Chondrocyte (in vitro differentiated cells): ENCODE measurements around the gene PRDM15. TPM values are rescaled to one million over a fixed set of nuclear protein-coding genes. Genes with fewer than 3 reads are reported as not detected.

Experiments used
- DNase-seq: peaks from one replicate; pipeline ENCODE4 v3.0.0; 2021; ENCODE audit warnings: mixed read lengths, low spot score
- H3K27ac Mint-ChIP-seq: one replicate; pipeline ENCODE4 v1.8.0; 2021; ENCODE audit warnings: mild to moderate bottlenecking, moderate library complexity, mixed read lengths; ENCODE audit not compliant: unreplicated experiment
- H3K27me3 Mint-ChIP-seq: 2 replicates; pipeline ENCODE4 v1.8.0; 2021; ENCODE audit warnings: low read depth, mixed read lengths
- H3K36me3 Mint-ChIP-seq: 2 replicates; pipeline ENCODE4 v1.8.0; 2021; ENCODE audit warnings: low read depth, mixed read lengths
- H3K4me1 Mint-ChIP-seq: 2 replicates; pipeline ENCODE4 v1.8.0; 2021; ENCODE audit warnings: low read depth, mild to moderate bottlenecking, mixed read lengths
- H3K4me3 Mint-ChIP-seq: one replicate; pipeline ENCODE4 v1.8.0; 2021; ENCODE audit warnings: mild to moderate bottlenecking, moderate library complexity, mixed read lengths; ENCODE audit not compliant: unreplicated experiment
- H3K9me3 Mint-ChIP-seq: 2 replicates; pipeline ENCODE4 v1.8.0; 2021; ENCODE audit warnings: low read depth, mixed read lengths
- CTCF ChIP-seq: fragments of 200-600 bp; sonication (generic); IDR thresholded peaks from 2 replicates; pipeline ENCODE4 v1.5.0; 2021; ENCODE audit warnings: antibody characterized with exemption, mild to moderate bottlenecking, moderate library complexity
- total RNA-seq: library from RNA; stranded (reverse); gene quantifications from 3 replicates; pipeline ENCODE4 v1.2.1, GENCODE V29; 2021

PRDM15 gene
- total RNA-seq, 1 donor from 2014 or later = 4.9 TPM

GRCh38 chr21:41764558-41765419, 114.4 kb downstream of the PRDM15 start:
- DNase-seq = peak; percentile 13
- H3K27ac Mint-ChIP-seq = peak overlapping the region; percentile 60
- peak overlapping the region; percentile 71 for H3K4me3 Mint-ChIP-seq
- H3K4me1 Mint-ChIP-seq = peaks cover 86% of the 10 kb centered on the region
- H3K9me3 Mint-ChIP-seq = no peaks in the 10 kb centered on the region
- no peaks in the 10 kb centered on the region for H3K27me3 Mint-ChIP-seq
- TF ChIP-seq CTCF = no peak
- H3K36me3 Mint-ChIP-seq = no peaks in the 10 kb centered on the region

- H3K27me3 Mint-ChIP-seq = no peaks in the 10 kb centered on the region
- no peaks in the 10 kb centered on the region for H3K9me3 Mint-ChIP-seq
- H3K4me1 Mint-ChIP-seq = peaks cover 86% of the 10 kb centered on the region
- peak; percentile 85 for DNase-seq
- peak overlapping the region; percentile 71 for H3K4me3 Mint-ChIP-seq
- no peak overlapping the region for H3K27ac Mint-ChIP-seq
- no peaks in the 10 kb centered on the region for H3K36me3 Mint-ChIP-seq
- no peak for TF ChIP-seq CTCF
Measured at GRCh38 chr21:41763996-41764395, 115.1 kb downstream of the PRDM15 start.

- peaks cover 84% of the 10 kb centered on the region for H3K4me1 Mint-ChIP-seq
- TF ChIP-seq CTCF = no peak
Measured at GRCh38 chr21:41763398-41763931, 115.7 kb downstream of the PRDM15 start.

GRCh38 chr21:41762753-41763152, 116.4 kb downstream of the PRDM15 start:
- Mint-ChIP-seq H3K27me3 (no peaks in the 10 kb centered on the region), H3K4me3 (peak overlapping the region; percentile 44), H3K4me1 (peaks cover 79% of the 10 kb centered on the region), H3K36me3 (no peaks in the 10 kb centered on the region), H3K9me3 (no peaks in the 10 kb centered on the region), H3K27ac (peak overlapping the region; percentile 97)
- DNase-seq = no peak
- no peak for TF ChIP-seq CTCF

More at GRCh38 chr21:41763398-41763931, 115.7 kb downstream of the PRDM15 start:
- Mint-ChIP-seq H3K36me3 (no peaks in the 10 kb centered on the region), H3K27ac (peak overlapping the region; percentile 78), H3K27me3 (no peaks in the 10 kb centered on the region), H3K9me3 (no peaks in the 10 kb centered on the region), H3K4me3 (peak overlapping the region; percentile 42)
- DNase-seq = peak; percentile 57

GRCh38 chr21:41761934-41762635, 117.1 kb downstream of the PRDM15 start:
- Mint-ChIP-seq H3K4me3 (peak overlapping the region; percentile 68), H3K27ac (peak overlapping the region; percentile 97), H3K36me3 (no peaks in the 10 kb centered on the region), H3K4me1 (peaks cover 73% of the 10 kb centered on the region), H3K27me3 (no peaks in the 10 kb centered on the region), H3K9me3 (no peaks in the 10 kb centered on the region)
- no peak for TF ChIP-seq CTCF
- DNase-seq = no peak
